NCI-H1417 (cell line): ENCODE measurements around the gene SESTD1.

Experiments
- DNase-seq, 3 experiments: peaks; one replicate each; lab custom pipeline; 2025; lab: John Stamatoyannopoulos, UW

The SESTD1 gene

GRCh38 chr2:179191110-179191509 is 73.5 kb downstream of the SESTD1 start:
- no peak for DNase-seq

GRCh38 chr2:179186126-179186525 is 78.5 kb downstream of the SESTD1 start:
- DNase-seq = no peak

GRCh38 chr2:179184610-179185009 is 80.0 kb downstream of the SESTD1 start:
- DNase-seq = no peak

- DNase-seq = no peak
These were observed 83.6 kb downstream of the SESTD1 start for GRCh38 chr2:179181002-179181401.

- DNase-seq = no peak
These were observed 84.4 kb downstream of the SESTD1 start for GRCh38 chr2:179180242-179180641.

- no peak for DNase-seq
These were observed 84.9 kb downstream of the SESTD1 start for GRCh38 chr2:179179719-179180118.

- no peak for DNase-seq
These were observed 86.9 kb downstream of the SESTD1 start for GRCh38 chr2:179177694-179178093.

- no peak for DNase-seq
These were observed 90.4 kb downstream of the SESTD1 start for GRCh38 chr2:179174240-179174639.

- no peak for DNase-seq
These were observed 91.7 kb downstream of the SESTD1 start for GRCh38 chr2:179172894-179173293.

GRCh38 chr2:179171371-179171770 is 93.3 kb downstream of the SESTD1 start:
- DNase-seq = no peak

- DNase-seq = no peak
These were observed 93.7 kb downstream of the SESTD1 start for GRCh38 chr2:179170901-179171300.

- DNase-seq = no peak
These were observed 99.2 kb downstream of the SESTD1 start for GRCh38 chr2:179165356-179166000.

- DNase-seq = no peak
These were observed 123.4 kb downstream of the SESTD1 start for GRCh38 chr2:179141206-179141605.

- DNase-seq = no peak
These were observed 124.1 kb downstream of the SESTD1 start for GRCh38 chr2:179140571-179140970.

GRCh38 chr2:179139506-179139905 is 125.1 kb downstream of the SESTD1 start:
- no peak for DNase-seq

GRCh38 chr2:179137200-179137759 is 127.4 kb downstream of the SESTD1 start:
- peak in 1 of 3 experiments; percentile 18 for DNase-seq

GRCh38 chr2:179133016-179133415 is 131.6 kb downstream of the SESTD1 start:
- no peak for DNase-seq

GRCh38 chr2:179132076-179132475 is 132.6 kb downstream of the SESTD1 start:
- no peak for DNase-seq

- no peak for DNase-seq
These were observed 134.1 kb downstream of the SESTD1 start for GRCh38 chr2:179130560-179130959.

- peak in 1 of 3 experiments; percentile 37 for DNase-seq
These were observed 134.9 kb downstream of the SESTD1 start for GRCh38 chr2:179129574-179130238.

- DNase-seq = no peak
These were observed 139.2 kb downstream of the SESTD1 start for GRCh38 chr2:179125404-179125803.

- no peak for DNase-seq
These were observed 140.3 kb downstream of the SESTD1 start for GRCh38 chr2:179124282-179124681.

GRCh38 chr2:179123272-179123662 is 141.4 kb downstream of the SESTD1 start:
- peak in 1 of 3 experiments; percentile 19 for DNase-seq
